HEK293T (cell line): ENCODE measurements around the gene CLGN.

Experiments used
- ARNT ChIP-seq: fragments of 450-650 bp; IDR thresholded peaks from 2 replicates; pipeline ENCODE4 v1.6.1; 2017; ENCODE audit warnings: mild to moderate bottlenecking
- CTBP1 ChIP-seq: fragments of 450-650 bp; IDR thresholded peaks from 2 replicates; pipeline ENCODE4 v1.6.1; 2016; ENCODE audit warnings: borderline replicate concordance
- LEF1 ChIP-seq: fragments of 450-650 bp; IDR thresholded peaks from 2 replicates; pipeline ENCODE4 v1.6.1; 2017; ENCODE audit warnings: mild to moderate bottlenecking, borderline replicate concordance
- SUZ12 ChIP-seq: fragments of 450-650 bp; IDR thresholded peaks from 2 replicates; pipeline ENCODE4 v1.6.1; 2016; ENCODE audit warnings: mild to moderate bottlenecking
- TARDBP ChIP-seq: fragments of 450-650 bp; IDR thresholded peaks from 2 replicates; pipeline ENCODE4 v1.6.1; 2016

- TF ChIP-seq SUZ12 (no peak), CTBP1 (no peak), TARDBP (no peak), ARNT (no peak), LEF1 (no peak)
These were observed 81.3 kb downstream of the CLGN start for GRCh38 chr4:140346136-140346535.
